Stimulated activated effector memory CD8-positive, alpha-beta T cell treated with anti-CD3 and anti-CD28 coated beads, Interleukin-12 subunit alpha, Interleukin-12 subunit beta, amount 100 ng/mL, for 72 hours (primary cell): ENCODE measurements around the gene MMP13.

Source experiments
- ATAC-seq: fragments of 150-1000 bp; cut with Tn5 transposase; 2 replicates; pipeline ENCODE4 v1.10.0; 2021
- DNase-seq, 2 donors: peaks; one replicate each; pipeline ENCODE4 v3.0.0; 2021 to 2022; ENCODE audit warnings: low spot score in 2 of 2
- H3K27ac Mint-ChIP-seq: one replicate; pipeline ENCODE4 v1.8.0; 2022; ENCODE audit warnings: mild to moderate bottlenecking, mixed read lengths
- H3K36me3 Mint-ChIP-seq: one replicate; pipeline ENCODE4 v1.8.0; 2022; ENCODE audit warnings: mild to moderate bottlenecking, mixed read lengths
- H3K4me1 Mint-ChIP-seq: one replicate; pipeline ENCODE4 v1.8.0; 2022; ENCODE audit warnings: mixed read lengths
- H3K4me3 Mint-ChIP-seq: one replicate; pipeline ENCODE4 v1.8.0; 2022; ENCODE audit warnings: mild to moderate bottlenecking, mixed read lengths
- H3K9me3 Mint-ChIP-seq: one replicate; pipeline ENCODE4 v1.8.0; 2022; ENCODE audit warnings: mixed read lengths

The MMP13 gene

GRCh38 chr11:102964867-102965266, 9.3 kb upstream of the MMP13 start:
- no peaks in the 10 kb centered on the region for H3K36me3 Mint-ChIP-seq
- no peaks in the 10 kb centered on the region for H3K4me1 Mint-ChIP-seq
- DNase-seq: no peak

GRCh38 chr11:102957953-102958352, 2.4 kb upstream of the MMP13 start:
- Mint-ChIP-seq H3K9me3 (no peaks in the 10 kb centered on the region), H3K4me1 (no peaks in the 10 kb centered on the region), H3K27ac (no peak overlapping the region), H3K36me3 (no peaks in the 10 kb centered on the region), H3K4me3 (no peak overlapping the region)
- no peak for DNase-seq
- no peak for ATAC-seq

More at GRCh38 chr11:102964867-102965266, 9.3 kb upstream of the MMP13 start:
- H3K9me3 Mint-ChIP-seq: no peaks in the 10 kb centered on the region
- H3K27ac Mint-ChIP-seq: no peak overlapping the region
- ATAC-seq: no peak
- H3K4me3 Mint-ChIP-seq: no peak overlapping the region

- no peak overlapping the region for H3K4me3 Mint-ChIP-seq
- no peaks in the 10 kb centered on the region for H3K36me3 Mint-ChIP-seq
- DNase-seq: no peak
- ATAC-seq: no peak
- H3K9me3 Mint-ChIP-seq: no peaks in the 10 kb centered on the region
- H3K4me1 Mint-ChIP-seq: no peaks in the 10 kb centered on the region
- no peak overlapping the region for H3K27ac Mint-ChIP-seq
Observed at GRCh38 chr11:102950622-102951081, 4.9 kb downstream of the MMP13 start.

- Mint-ChIP-seq H3K9me3 (no peaks in the 10 kb centered on the region), H3K4me3 (no peak overlapping the region)
Observed at GRCh38 chr11:102946237-102946636, 9.3 kb downstream of the MMP13 start.

GRCh38 chr11:102940714-102941588, 14.6 kb downstream of the MMP13 start:
- H3K9me3 Mint-ChIP-seq: no peaks in the 10 kb centered on the region
- ATAC-seq (peak; percentile 75), DNase-seq (peak; percentile 9 to 57)
- no peaks in the 10 kb centered on the region for H3K4me1 Mint-ChIP-seq
- H3K4me3 Mint-ChIP-seq: no peak overlapping the region
- no peaks in the 10 kb centered on the region for H3K36me3 Mint-ChIP-seq
- no peak overlapping the region for H3K27ac Mint-ChIP-seq

More at GRCh38 chr11:102946237-102946636, 9.3 kb downstream of the MMP13 start:
- H3K4me1 Mint-ChIP-seq: no peaks in the 10 kb centered on the region
- no peak for ATAC-seq
- no peaks in the 10 kb centered on the region for H3K36me3 Mint-ChIP-seq
- no peak overlapping the region for H3K27ac Mint-ChIP-seq
- no peak for DNase-seq

GRCh38 chr11:102936864-102937509, 18.5 kb downstream of the MMP13 start:
- ATAC-seq (no peak), DNase-seq (no peak)
- Mint-ChIP-seq H3K27ac (no peak overlapping the region), H3K9me3 (no peaks in the 10 kb centered on the region), H3K36me3 (no peaks in the 10 kb centered on the region), H3K4me3 (no peak overlapping the region), H3K4me1 (no peaks in the 10 kb centered on the region)

- no peak for DNase-seq
- no peaks in the 10 kb centered on the region for H3K4me1 Mint-ChIP-seq
- no peak overlapping the region for H3K4me3 Mint-ChIP-seq
- no peaks in the 10 kb centered on the region for H3K9me3 Mint-ChIP-seq
- H3K36me3 Mint-ChIP-seq: no peaks in the 10 kb centered on the region
- no peak overlapping the region for H3K27ac Mint-ChIP-seq
- no peak for ATAC-seq
Observed at GRCh38 chr11:102935514-102935913, 20.0 kb downstream of the MMP13 start.

GRCh38 chr11:102934735-102935134, 20.8 kb downstream of the MMP13 start:
- Mint-ChIP-seq H3K4me3 (no peak overlapping the region), H3K4me1 (no peaks in the 10 kb centered on the region), H3K36me3 (no peaks in the 10 kb centered on the region), H3K9me3 (no peaks in the 10 kb centered on the region), H3K27ac (no peak overlapping the region)
- no peak for ATAC-seq
- no peak for DNase-seq

- no peak overlapping the region for H3K27ac Mint-ChIP-seq
- H3K4me3 Mint-ChIP-seq: no peak overlapping the region
- peak; percentile 73 for ATAC-seq
- DNase-seq: no peak
- no peaks in the 10 kb centered on the region for H3K36me3 Mint-ChIP-seq
- H3K4me1 Mint-ChIP-seq: no peaks in the 10 kb centered on the region
- no peaks in the 10 kb centered on the region for H3K9me3 Mint-ChIP-seq
Observed at GRCh38 chr11:102933627-102934026, 21.9 kb downstream of the MMP13 start.

- DNase-seq (peak in 1 of 2 donors; percentile 38), ATAC-seq (no peak)
- Mint-ChIP-seq H3K9me3 (no peaks in the 10 kb centered on the region), H3K4me3 (no peak overlapping the region), H3K4me1 (no peaks in the 10 kb centered on the region), H3K27ac (no peak overlapping the region), H3K36me3 (no peaks in the 10 kb centered on the region)
Observed at GRCh38 chr11:102932678-102933077, 22.9 kb downstream of the MMP13 start.

- ATAC-seq (no peak), DNase-seq (no peak)
- H3K9me3 Mint-ChIP-seq: no peaks in the 10 kb centered on the region
- no peaks in the 10 kb centered on the region for H3K4me1 Mint-ChIP-seq
- no peaks in the 10 kb centered on the region for H3K36me3 Mint-ChIP-seq
- H3K4me3 Mint-ChIP-seq: no peak overlapping the region
- H3K27ac Mint-ChIP-seq: no peak overlapping the region
Observed at GRCh38 chr11:102930451-102930850, 25.1 kb downstream of the MMP13 start.

GRCh38 chr11:102929972-102930371, 25.6 kb downstream of the MMP13 start:
- no peak for ATAC-seq
- no peaks in the 10 kb centered on the region for H3K36me3 Mint-ChIP-seq
- no peak for DNase-seq
- no peak overlapping the region for H3K4me3 Mint-ChIP-seq
- H3K27ac Mint-ChIP-seq: no peak overlapping the region
- no peaks in the 10 kb centered on the region for H3K9me3 Mint-ChIP-seq
- no peaks in the 10 kb centered on the region for H3K4me1 Mint-ChIP-seq

GRCh38 chr11:102929166-102929565, 26.4 kb downstream of the MMP13 start:
- H3K4me1 Mint-ChIP-seq: no peaks in the 10 kb centered on the region
- ATAC-seq: no peak
- H3K9me3 Mint-ChIP-seq: no peaks in the 10 kb centered on the region
- H3K27ac Mint-ChIP-seq: no peak overlapping the region
- H3K4me3 Mint-ChIP-seq: no peak overlapping the region
- DNase-seq: no peak
- no peaks in the 10 kb centered on the region for H3K36me3 Mint-ChIP-seq

- Mint-ChIP-seq H3K4me1 (no peaks in the 10 kb centered on the region), H3K9me3 (no peaks in the 10 kb centered on the region), H3K4me3 (no peak overlapping the region), H3K36me3 (no peaks in the 10 kb centered on the region), H3K27ac (no peak overlapping the region)
- ATAC-seq: no peak
- DNase-seq: no peak
Observed at GRCh38 chr11:102928247-102928646, 27.3 kb downstream of the MMP13 start.

GRCh38 chr11:102927624-102927990, 27.9 kb downstream of the MMP13 start:
- DNase-seq (no peak), ATAC-seq (no peak)
- no peaks in the 10 kb centered on the region for H3K36me3 Mint-ChIP-seq

More at GRCh38 chr11:102927624-102927990, 27.9 kb downstream of the MMP13 start:
- Mint-ChIP-seq H3K4me1 (no peaks in the 10 kb centered on the region), H3K27ac (no peak overlapping the region), H3K4me3 (no peak overlapping the region), H3K9me3 (no peaks in the 10 kb centered on the region)
